HG02840 (cell line): ENCODE results near the gene ZNF710.
A peak's percentile ranks its signal among the peaks of the same experiment; 100 is the strongest.
"Not testable (repeated sequence)": the region's sequence is repeated elsewhere in the genome, so short reads cannot be mapped to it uniquely, and the experiment has no call there.

ENCODE experiments used
- ATAC-seq: cut with Tn5 transposase; IDR thresholded peaks from one replicate; pipeline ENCODE4 v1.9.1; 2021; ENCODE audit warnings: mild to moderate bottlenecking, moderate library complexity, moderate number of reproducible peaks; ENCODE audit not compliant: unreplicated experiment, low FRiP score

The ZNF710 gene

DNA sequence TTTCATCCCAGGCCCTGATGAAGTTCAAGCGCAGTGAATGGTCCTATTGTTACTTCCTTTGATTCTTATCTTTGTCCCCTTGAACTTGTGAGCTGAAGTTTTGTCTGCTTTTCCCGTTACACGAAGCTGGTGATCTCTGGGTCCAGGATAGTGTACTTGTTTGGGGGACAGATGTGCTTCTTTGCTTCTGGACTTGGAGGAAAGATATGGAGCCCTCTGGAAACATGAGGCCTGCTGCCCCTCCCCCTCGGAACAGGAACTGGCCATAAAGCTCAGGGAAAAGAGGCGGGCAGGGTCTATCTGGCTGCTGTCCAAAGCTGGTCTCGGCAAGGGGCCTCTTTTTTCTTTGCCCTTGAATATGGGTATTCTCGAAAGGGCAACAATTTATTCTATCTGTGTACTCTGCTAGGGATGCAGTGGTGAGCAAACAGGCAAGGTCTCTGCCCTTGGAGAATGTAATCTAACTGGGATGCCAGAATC lies 53.5 kb downstream of the ZNF710 start:
- ATAC-seq: no peak

DNA sequence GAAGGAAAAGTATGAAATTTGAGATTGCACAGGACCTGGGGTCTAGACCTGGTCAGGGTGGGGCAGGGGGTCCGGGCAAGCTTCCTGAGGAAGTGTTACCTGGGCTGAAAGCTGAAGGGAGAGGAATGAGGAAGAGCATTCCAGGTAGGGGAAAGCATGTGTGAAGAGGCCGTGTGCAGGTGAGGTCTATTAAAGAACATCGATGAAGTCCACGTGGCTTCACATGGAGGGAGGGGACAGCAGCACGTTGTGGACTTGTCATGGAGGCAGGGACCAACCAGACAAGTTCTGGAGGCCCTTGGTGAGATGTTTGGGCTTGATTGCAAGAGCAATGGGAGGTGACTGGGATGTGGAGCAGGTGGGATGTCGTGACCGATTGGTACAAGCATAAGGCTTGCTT lies 54.1 kb downstream of the ZNF710 start:
- no peak for ATAC-seq

DNA sequence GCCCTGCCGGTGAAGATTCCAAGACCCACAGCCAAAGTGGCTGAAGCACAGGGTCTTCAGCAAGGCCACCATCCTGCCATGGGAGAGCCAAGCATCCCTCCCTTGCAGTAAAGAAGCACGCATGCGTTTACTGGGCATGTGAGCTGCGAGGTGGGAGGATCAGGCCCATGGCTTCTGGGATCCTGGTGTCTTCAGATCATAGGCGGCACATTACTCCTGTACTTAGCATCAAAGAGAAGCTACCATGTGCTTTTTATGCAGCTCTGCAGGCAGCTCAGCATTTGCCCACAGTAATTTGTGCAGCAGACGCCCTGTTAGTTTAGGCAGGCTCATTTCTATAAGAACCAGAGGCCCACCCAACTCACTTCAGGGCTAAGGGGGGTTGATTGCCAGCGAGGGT lies 55.4 kb downstream of the ZNF710 start:
- no peak for ATAC-seq

DNA sequence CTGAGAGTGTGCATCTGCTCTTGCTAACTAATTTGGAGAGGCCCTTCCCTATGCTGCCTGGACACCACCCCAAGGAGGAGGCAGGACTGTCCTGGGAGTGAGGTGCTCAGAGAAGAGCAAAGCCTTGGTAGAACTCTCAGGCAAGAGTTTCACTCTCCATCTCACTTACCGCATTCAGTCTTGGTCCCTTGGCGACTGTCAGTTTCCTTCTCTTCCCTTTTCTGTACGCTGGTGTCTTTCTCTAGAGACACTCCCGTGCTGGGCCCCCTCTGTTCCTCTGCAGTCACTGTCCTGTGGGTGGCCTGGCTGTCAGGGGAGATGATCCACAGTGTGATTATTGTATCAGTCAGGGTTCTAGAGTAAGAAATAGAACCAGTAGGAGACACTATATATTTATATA lies 57.2 kb downstream of the ZNF710 start:
- ATAC-seq: no peak

DNA sequence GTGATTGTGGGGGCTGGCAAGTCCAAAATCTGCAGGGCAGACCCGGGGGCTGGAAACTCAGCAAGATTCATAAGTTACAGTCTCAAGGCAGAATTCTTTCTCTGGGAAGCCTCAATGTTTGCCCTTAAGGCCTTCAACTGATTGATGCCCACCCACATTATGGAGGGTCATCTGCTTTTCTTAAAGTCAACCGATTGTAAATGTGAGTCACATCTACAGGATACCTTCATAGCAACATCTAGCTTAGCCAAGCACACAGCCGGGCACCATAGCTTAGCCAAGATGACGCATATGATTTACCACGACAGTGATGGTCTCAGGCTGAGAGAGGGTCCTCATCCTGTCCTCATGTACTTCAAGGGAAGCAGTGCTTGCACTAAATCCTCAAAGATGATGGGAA lies 57.7 kb downstream of the ZNF710 start:
- ATAC-seq: no peak

- ATAC-seq: peak; percentile 82
Observed at GRCh38 chr15:90059208-90059985, 58.3 kb downstream of the ZNF710 start.

GRCh38 chr15:90060797-90061196 lies 59.7 kb downstream of the ZNF710 start:
- ATAC-seq: no peak

DNA sequence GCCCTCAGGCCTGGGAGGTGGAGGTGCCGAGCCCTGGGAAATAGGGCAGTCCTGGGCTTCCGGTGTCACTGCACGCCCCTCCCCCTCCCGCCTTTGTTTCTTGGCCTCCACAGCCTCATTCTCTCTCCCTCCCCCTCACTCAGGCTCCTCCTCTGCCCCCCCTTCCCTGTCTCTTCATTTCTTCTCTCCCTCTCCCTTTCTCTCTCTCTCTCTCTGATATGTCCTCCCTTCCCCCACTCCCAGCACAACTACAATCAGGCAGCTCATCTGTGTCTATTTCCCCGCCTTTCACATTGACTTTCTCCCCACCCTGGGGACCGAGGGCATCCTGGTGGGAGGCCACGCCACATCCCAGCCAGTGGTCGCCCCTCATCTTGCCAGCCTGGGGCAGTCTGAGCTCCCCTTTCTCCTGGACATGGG lies 60.9 kb downstream of the ZNF710 start:
- ATAC-seq: no peak

- no peak for ATAC-seq
Observed at GRCh38 chr15:90062462-90062932, 61.4 kb downstream of the ZNF710 start.

- ATAC-seq: no peak
Observed at GRCh38 chr15:90062973-90063769, 62.0 kb downstream of the ZNF710 start.

- ATAC-seq: no peak
Observed at GRCh38 chr15:90063770-90064247, 62.7 kb downstream of the ZNF710 start.

- no peak for ATAC-seq
Observed at GRCh38 chr15:90064911-90065681, 64.0 kb downstream of the ZNF710 start.

GRCh38 chr15:90065682-90066049 lies 64.5 kb downstream of the ZNF710 start:
- ATAC-seq: no peak

DNA sequence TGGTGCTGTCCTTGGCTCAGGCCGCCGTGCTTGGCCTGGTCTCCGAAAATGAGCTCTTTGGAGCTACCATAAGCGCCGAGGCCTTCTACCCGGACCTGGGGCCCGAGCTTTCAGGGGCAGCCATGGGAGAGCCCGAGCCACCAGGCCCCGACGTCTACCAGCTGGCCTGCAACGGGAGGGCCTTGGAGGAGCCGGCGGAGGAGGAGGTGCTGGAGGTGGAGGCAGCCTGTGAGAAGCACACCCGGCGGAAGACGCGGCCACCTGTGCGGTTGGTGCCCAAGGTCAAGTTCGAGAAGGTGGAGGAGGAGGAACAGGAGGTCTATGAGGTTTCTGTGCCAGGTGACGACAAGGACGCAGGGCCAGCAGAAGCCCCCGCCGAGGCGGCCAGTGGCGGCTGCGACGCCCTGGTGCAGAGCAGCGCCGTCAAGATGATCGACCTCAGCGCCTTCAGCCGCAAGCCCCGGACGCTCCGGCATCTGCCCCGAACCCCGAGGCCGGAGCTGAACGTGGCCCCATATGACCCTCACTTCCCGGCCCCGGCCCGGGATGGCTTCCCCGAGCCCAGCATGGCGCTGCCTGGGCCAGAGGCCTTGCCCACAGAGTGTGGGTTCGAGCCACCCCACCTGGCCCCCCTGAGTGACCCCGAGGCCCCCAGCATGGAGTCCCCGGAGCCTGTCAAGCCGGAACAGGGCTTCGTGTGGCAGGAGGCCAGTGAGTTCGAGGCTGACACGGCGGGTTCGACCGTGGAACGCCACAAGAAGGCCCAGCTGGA lies 66.2 kb downstream of the ZNF710 start:
- no peak for ATAC-seq

DNA sequence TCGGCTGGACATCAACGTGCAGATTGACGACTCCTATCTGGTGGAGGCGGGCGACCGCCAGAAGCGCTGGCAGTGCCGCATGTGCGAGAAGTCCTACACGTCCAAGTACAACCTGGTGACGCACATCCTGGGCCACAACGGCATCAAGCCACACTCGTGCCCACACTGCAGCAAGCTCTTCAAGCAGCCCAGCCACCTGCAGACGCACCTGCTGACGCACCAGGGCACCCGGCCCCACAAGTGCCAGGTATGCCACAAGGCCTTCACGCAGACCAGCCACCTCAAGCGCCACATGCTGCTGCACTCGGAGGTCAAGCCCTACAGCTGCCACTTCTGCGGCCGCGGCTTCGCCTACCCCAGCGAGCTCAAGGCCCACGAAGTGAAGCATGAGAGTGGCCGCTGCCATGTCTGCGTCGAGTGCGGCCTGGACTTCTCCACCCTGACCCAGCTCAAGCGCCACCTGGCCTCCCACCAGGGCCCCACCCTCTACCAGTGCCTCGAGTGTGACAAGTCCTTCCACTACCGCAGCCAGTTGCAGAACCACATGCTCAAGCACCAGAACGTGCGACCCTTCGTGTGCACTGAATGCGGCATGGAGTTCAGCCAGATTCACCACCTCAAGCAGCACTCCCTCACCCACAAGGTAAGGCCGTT lies 67.0 kb downstream of the ZNF710 start:
- ATAC-seq: no peak

DNA sequence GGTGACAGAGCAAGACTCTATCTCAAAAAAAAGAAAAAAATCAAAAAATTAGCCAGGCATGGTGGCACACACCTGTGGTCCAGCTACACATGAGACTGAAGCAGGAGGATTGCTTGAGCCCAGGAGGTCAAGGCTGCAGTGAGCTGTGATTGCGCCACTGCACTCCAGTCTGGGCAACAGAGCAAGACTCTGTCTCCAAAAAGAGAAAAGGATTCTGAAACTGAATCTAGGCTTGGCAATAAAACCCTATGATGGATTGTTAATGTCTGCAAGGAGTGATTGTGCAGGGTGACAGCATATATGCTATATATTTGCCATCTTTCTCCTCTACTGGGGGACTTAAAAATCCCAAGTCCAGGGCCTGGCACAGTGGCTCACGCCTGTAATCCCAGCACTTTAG lies 69.5 kb downstream of the ZNF710 start:
- ATAC-seq: not testable (repeated sequence)

DNA sequence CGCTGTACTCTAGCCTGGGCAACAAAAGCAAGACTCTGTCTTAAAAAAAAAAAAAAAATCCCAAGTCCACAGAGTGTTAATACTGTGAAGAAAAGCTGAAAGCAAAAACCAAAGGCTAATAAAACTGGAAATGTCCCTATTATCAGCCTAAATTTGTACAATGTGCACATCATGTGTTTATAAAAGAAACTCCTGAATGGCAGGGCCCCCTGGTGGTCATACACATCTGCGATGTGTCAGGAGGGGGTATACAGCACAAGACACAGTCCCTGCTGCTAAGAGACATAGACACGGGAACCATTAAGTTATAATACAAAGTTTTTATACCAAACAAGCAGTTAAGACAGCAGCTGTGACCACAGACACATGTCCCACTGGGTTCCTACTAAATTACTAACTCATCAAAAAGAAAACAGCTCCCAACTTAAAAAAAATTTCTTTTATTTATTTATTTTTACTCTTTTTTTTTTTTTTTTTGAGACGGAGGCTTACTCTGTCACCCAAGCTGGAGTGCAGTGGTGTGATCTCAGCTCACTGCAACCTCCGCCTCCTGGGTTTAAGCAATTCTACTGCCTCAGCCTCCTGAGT lies 70.2 kb downstream of the ZNF710 start:
- ATAC-seq: no peak

DNA sequence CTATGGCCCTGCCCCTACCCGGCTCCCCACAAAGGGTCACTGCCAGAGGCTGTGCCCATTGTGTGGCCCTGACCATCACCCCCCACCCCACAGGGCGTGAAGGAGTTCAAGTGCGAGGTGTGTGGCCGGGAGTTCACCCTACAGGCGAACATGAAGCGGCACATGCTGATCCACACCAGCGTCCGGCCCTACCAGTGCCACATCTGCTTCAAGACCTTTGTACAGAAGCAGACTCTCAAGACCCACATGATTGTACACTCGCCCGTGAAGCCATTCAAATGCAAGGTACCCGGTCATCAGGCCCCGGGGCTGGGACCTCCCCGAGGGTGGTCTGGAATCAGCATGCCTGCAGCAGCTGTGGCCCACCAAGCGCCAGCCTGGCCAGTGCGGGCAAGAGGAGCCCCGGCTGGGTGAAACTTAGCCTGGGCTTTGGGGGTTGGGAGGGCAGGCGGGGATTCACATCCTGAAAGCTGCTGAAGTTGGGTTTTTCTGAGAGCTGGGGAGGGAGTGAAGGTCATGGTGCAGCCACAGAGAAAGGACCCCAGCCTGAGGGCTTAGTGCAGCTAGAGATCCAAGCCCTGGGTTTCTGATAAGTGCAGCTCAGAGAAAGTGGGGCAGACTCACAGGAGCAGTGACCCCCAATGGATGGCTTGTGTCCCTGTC lies 72.0 kb downstream of the ZNF710 start:
- no peak for ATAC-seq

GRCh38 chr15:90074023-90074422 lies 72.9 kb downstream of the ZNF710 start:
- ATAC-seq: no peak
